ENCODE data around the gene COA1. TPM values are rescaled to one million over a fixed set of nuclear protein-coding genes. Genes with fewer than 3 reads are reported as not detected.

The COA1 gene
- total and polyA plus RNA-seq, 9 of the 15 experiments (the other 6 are each of a cell fraction or from before 2014, with no cell fraction given) = 98.9 to 463 (median 181) TPM

GRCh38 chr7:43725251-43725650 is 4.1 kb downstream of the COA1 start:
- FAIRE-seq (no peak), DNase-seq (ENCODE audit: extremely low read depth in 1 of 4, low spot score in 3 of 4) (no peak), ATAC-seq (no peak)
- Histone ChIP-seq H3K27me3 (ENCODE audit: control insufficient read depth in 2 of 2, insufficient read depth in 2 of 2, low read length in 2 of 2) (no peaks in the 10 kb centered on the region), H3K9ac (ENCODE audit: insufficient read depth in 1 of 2, low read depth in 2 of 2, low read length in 2 of 2) (no peak overlapping the region), H3K79me2 (ENCODE audit: control insufficient read depth, insufficient read depth, low read length) (peaks cover 97% of the 10 kb centered on the region), H3K9me3 (replicated peaks; ENCODE audit: control insufficient read depth, insufficient read depth, low read depth, low read length) (no peaks in the 10 kb centered on the region), H3K9me1 (ENCODE audit: control insufficient read depth, insufficient read depth, low read length) (no peaks in the 10 kb centered on the region), H3K36me3 (ENCODE audit: control insufficient read depth, insufficient read depth, low read length) (peaks cover 25% of the 10 kb centered on the region), H3K4me3 (no peak overlapping the region), H3K4me1 (replicated peaks in 1 of 2; ENCODE audit: control insufficient read depth in 2 of 2, insufficient read depth in 2 of 2, low read length in 2 of 2) (peaks cover 3 to 4% of the 10 kb centered on the region in 2 experiments; a peak in 3 of 5 replicates), H3K4me2 (ENCODE audit: insufficient read depth, low read length) (no peak overlapping the region), H3K27ac (ENCODE audit: extremely low read depth, low read depth, low read length) (no peak overlapping the region), H4K20me1 (replicated peaks; ENCODE audit: control insufficient read depth, insufficient read depth, low read length) (no peaks in the 10 kb centered on the region; the same call in 1 of the 2 replicates), H2AFZ (ENCODE audit: low read depth, low read length) (no peak overlapping the region)
- 100% methylated on average over 3 of the region's 3 CpGs for WGBS (ENCODE audit: insufficient coverage, low coverage, missing lambda C conversion rate)
- intact Hi-C loops (cut with micrococcal nuclease) (loop anchor here (5.0 kb wide), 2 partner anchors 42 to 143 kb away; partner anchors contain the start of gene STK17A), in situ Hi-C loops (cut with MboI) (no loop called here)
- ChIA-PET CTCF (ENCODE audit: low intra/inter-chr PET ratio) (no interaction called here), POLR2A (no interaction called here)
- BruUV-seq (replicated peaks) = no TSS peak
- TF ChIP-seq FOXP1 (CRISPR knock-in tag; IDR thresholded peaks at IDR 0.05) (no peak), HDAC3 (IDR thresholded peaks at IDR 0.05; ENCODE audit: borderline replicate concordance, partially characterized antibody) (no peak), MAFK (IDR thresholded peaks at IDR 0.05; ENCODE audit: low read length) (no peak), ZNF174 (CRISPR knock-in tag; IDR thresholded peaks at IDR 0.05) (no peak), HOXB6 (CRISPR knock-in tag; IDR thresholded peaks at IDR 0.05; ENCODE audit: borderline replicate concordance) (no peak), JUNB (CRISPR knock-in tag; conservative IDR thresholded peaks at IDR 0.05) (no peak), HMG20B (CRISPR knock-in tag; IDR thresholded peaks at IDR 0.05) (no peak), ZBTB11 (CRISPR knock-in tag; IDR thresholded peaks at IDR 0.05) (no peak), NFYB (IDR thresholded peaks at IDR 0.05; ENCODE audit: extremely low read depth, insufficient read length) (no peak), MCM5 (IDR thresholded peaks at IDR 0.05; ENCODE audit: low read depth) (no peak), ZNF707 (CRISPR knock-in tag; conservative IDR thresholded peaks at IDR 0.05) (no peak)
- TF ChIP-seq, protein P1, sequence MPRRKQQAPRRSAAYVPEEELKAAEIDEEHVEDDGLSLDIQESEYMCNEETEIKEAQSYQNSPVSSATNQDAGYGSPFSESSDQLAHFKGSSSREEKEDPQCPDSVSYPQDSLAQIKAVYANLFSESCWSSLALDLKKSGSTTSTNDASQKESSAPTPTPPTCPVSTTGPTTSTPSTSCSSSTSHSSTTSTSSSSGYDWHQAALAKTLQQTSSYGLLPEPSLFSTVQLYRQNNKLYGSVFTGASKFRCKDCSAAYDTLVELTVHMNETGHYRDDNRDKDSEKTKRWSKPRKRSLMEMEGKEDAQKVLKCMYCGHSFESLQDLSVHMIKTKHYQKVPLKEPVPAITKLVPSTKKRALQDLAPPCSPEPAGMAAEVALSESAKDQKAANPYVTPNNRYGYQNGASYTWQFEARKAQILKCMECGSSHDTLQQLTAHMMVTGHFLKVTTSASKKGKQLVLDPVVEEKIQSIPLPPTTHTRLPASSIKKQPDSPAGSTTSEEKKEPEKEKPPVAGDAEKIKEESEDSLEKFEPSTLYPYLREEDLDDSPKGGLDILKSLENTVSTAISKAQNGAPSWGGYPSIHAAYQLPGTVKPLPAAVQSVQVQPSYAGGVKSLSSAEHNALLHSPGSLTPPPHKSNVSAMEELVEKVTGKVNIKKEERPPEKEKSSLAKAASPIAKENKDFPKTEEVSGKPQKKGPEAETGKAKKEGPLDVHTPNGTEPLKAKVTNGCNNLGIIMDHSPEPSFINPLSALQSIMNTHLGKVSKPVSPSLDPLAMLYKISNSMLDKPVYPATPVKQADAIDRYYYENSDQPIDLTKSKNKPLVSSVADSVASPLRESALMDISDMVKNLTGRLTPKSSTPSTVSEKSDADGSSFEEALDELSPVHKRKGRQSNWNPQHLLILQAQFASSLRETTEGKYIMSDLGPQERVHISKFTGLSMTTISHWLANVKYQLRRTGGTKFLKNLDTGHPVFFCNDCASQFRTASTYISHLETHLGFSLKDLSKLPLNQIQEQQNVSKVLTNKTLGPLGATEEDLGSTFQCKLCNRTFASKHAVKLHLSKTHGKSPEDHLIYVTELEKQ (CRISPR knock-in tag; IDR thresholded peaks at IDR 0.05) = no peak
- TF ChIP-seq, protein P2, sequence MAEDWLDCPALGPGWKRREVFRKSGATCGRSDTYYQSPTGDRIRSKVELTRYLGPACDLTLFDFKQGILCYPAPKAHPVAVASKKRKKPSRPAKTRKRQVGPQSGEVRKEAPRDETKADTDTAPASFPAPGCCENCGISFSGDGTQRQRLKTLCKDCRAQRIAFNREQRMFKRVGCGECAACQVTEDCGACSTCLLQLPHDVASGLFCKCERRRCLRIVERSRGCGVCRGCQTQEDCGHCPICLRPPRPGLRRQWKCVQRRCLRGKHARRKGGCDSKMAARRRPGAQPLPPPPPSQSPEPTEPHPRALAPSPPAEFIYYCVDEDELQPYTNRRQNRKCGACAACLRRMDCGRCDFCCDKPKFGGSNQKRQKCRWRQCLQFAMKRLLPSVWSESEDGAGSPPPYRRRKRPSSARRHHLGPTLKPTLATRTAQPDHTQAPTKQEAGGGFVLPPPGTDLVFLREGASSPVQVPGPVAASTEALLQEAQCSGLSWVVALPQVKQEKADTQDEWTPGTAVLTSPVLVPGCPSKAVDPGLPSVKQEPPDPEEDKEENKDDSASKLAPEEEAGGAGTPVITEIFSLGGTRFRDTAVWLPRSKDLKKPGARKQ (CRISPR knock-in tag; IDR thresholded peaks at IDR 0.05) = no peak
- TF ChIP-seq, protein P3, sequence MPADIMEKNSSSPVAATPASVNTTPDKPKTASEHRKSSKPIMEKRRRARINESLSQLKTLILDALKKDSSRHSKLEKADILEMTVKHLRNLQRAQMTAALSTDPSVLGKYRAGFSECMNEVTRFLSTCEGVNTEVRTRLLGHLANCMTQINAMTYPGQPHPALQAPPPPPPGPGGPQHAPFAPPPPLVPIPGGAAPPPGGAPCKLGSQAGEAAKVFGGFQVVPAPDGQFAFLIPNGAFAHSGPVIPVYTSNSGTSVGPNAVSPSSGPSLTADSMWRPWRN (IDR thresholded peaks at IDR 0.05; ENCODE audit: low read depth) = no peak
